ENCODE measurements around the gene MVK. TPM values are rescaled to one million over a fixed set of nuclear protein-coding genes. Genes with fewer than 3 reads are reported as not detected.

The MVK gene
- total RNA-seq, 4 donors from 2014 or later = 20.4 to 42.0 (median 31.6) TPM

GRCh38 chr12:109641422-109641821 is 67.8 kb downstream of the MVK start:
- 93 to 95% methylated on average over 2 of the region's 2 CpGs for WGBS, 2 donors
- DNase-seq = no peak
- Histone ChIP-seq H3K4me3 (replicated peaks in 1 of 3) (no peak overlapping the region), H3K36me3 (no peaks in the 10 kb centered on the region), H3K27me3 (no peaks in the 10 kb centered on the region), H3K27ac (no peak overlapping the region), H3K4me1 (no peaks in the 10 kb centered on the region), H3K9me3 (no peaks in the 10 kb centered on the region)
- intact Hi-C loops (cut with DNase I) = no loop called here
- TF ChIP-seq CTCF (IDR thresholded peaks at IDR 0.05) = no peak

- Histone ChIP-seq H3K4me3 (replicated peaks in 1 of 3) (no peak overlapping the region), H3K36me3 (no peaks in the 10 kb centered on the region), H3K9me3 (no peaks in the 10 kb centered on the region), H3K27ac (no peak overlapping the region), H3K4me1 (no peaks in the 10 kb centered on the region), H3K27me3 (no peaks in the 10 kb centered on the region)
- WGBS, 2 donors = 71 to 82% methylated on average over 10 of the region's 10 CpGs
- TF ChIP-seq POLR2A (IDR thresholded peaks at IDR 0.05) (no peak), CTCF (IDR thresholded peaks at IDR 0.05) (no peak)
- DNase-seq = no peak
- intact Hi-C loops (cut with DNase I) = no loop called here
These were observed 69.0 kb downstream of the MVK start for GRCh38 chr12:109642506-109643132.

GRCh38 chr12:109645194-109645593 is 71.6 kb downstream of the MVK start:
- Histone ChIP-seq H3K27ac (no peak overlapping the region), H3K36me3 (no peaks in the 10 kb centered on the region), H3K4me1 (no peaks in the 10 kb centered on the region), H3K9me3 (no peaks in the 10 kb centered on the region), H3K4me3 (replicated peaks in 1 of 3) (no peak overlapping the region), H3K27me3 (no peaks in the 10 kb centered on the region)
- DNase-seq = no peak
- TF ChIP-seq POLR2A (IDR thresholded peaks at IDR 0.05) = no peak
- TF ChIP-seq CTCF (IDR thresholded peaks at IDR 0.05) = no peak
- intact Hi-C loops (cut with DNase I) = no loop called here
- WGBS, 2 donors = 77 to 81% methylated on average over 6 of the region's 11 CpGs

GRCh38 chr12:109645708-109646107 is 72.1 kb downstream of the MVK start:
- Histone ChIP-seq H3K9me3 (no peaks in the 10 kb centered on the region), H3K27ac (no peak overlapping the region), H3K4me1 (no peaks in the 10 kb centered on the region), H3K36me3 (no peaks in the 10 kb centered on the region), H3K4me3 (replicated peaks in 1 of 3) (no peak overlapping the region), H3K27me3 (no peaks in the 10 kb centered on the region)
- TF ChIP-seq CTCF (IDR thresholded peaks at IDR 0.05) (no peak), POLR2A (IDR thresholded peaks at IDR 0.05) (no peak)
- DNase-seq = no peak
- WGBS, 2 donors = 82 to 86% methylated on average over 11 of the region's 11 CpGs
- intact Hi-C loops (cut with DNase I) = no loop called here

Other genes with a start within 250 kb of the MVK start
- under 1 TPM in 3 of 4 donors, not detected in 1; 0.13 to 0.88 (median 0.67) TPM for gene MYO1H, start 225.9 kb upstream of the MVK start, total RNA-seq
- 100 to 1,000 TPM in 1 of 4 donors, 10 to 100 TPM in 3; 70.3 to 149 (median 85.4) TPM for gene KCTD10, start 96.5 kb upstream of the MVK start, total RNA-seq
- gene UBE3B, start 96.2 kb upstream of the MVK start, total RNA-seq = 10 to 100 TPM; 52.2 to 72.5 (median 65.5) TPM
- gene MMAB, start 290 bp upstream of the MVK start, total RNA-seq = 10 to 100 TPM; 40.3 to 82.2 (median 69.7) TPM
- 1 to 10 TPM; 1.3 to 3.8 (median 1.9) TPM for gene FAM222A, start 140.0 kb downstream of the MVK start, total RNA-seq

All from thyroid gland (tissue), 4 donors.